Heart left ventricle (tissue), 16 donors: ENCODE results near the gene RXRB. TPM values are rescaled to one million over a fixed set of nuclear protein-coding genes. Genes with fewer than 3 reads are reported as not detected.

Experiments
- ATAC-seq, 4 donors: fragments of 200-7000 bp; cut with Tn5 transposase; one replicate each; pipeline ENCODE4 v1.9.1; 2020 to 2022; ENCODE audit warnings: moderate library complexity in 4 of 4, mild to moderate bottlenecking in 3 of 4, moderate number of reproducible peaks in 1 of 4
- DNase-seq, 5 donors: peaks; one replicate each; pipeline ENCODE4 v3.0.0-alpha.2; 2020
- H3K27ac ChIP-seq, 12 donors: fragments of 200-600 bp; sonication (generic) in 4 of 12; one replicate each; pipeline versions ENCODE4 v1.5.0 to v1.8.0; 2016 to 2022; ENCODE audit warnings: mild to moderate bottlenecking in 2 of 12
- H3K27me3 ChIP-seq, 9 donors: fragments of 200-600 bp; sonication (generic) in 2 of 9; one replicate each; pipeline versions ENCODE4 v1.5.1 to v1.8.0; 2016 to 2022; ENCODE audit warnings: mild to moderate bottlenecking in 3 of 9
- H3K36me3 ChIP-seq, 9 donors: fragments of 200-600 bp; sonication (generic) in 2 of 9; one replicate each; pipeline versions ENCODE4 v1.5.0 to v1.8.0; 2018 to 2022; ENCODE audit warnings: mild to moderate bottlenecking in 2 of 9
- H3K4me1 ChIP-seq, 12 donors: fragments of 200-600 bp; sonication (generic) in 4 of 12; one replicate each; pipeline versions ENCODE4 v1.5.0 to v1.8.0; 2016 to 2022; ENCODE audit warnings: mild to moderate bottlenecking in 3 of 12
- H3K4me3 ChIP-seq, 12 donors: fragments of 200-600 bp; sonication (generic) in 4 of 12; one replicate each; pipeline versions ENCODE4 v1.5.0 to v1.8.0; 2017 to 2022; ENCODE audit warnings: mild to moderate bottlenecking in 9 of 12, moderate library complexity in 4 of 12
- H3K9me3 ChIP-seq, 12 donors: fragments of 200-600 bp; sonication (generic) in 4 of 12; one replicate each; pipeline versions ENCODE4 v1.5.0 to v1.8.0; 2016 to 2022; ENCODE audit warnings: mild to moderate bottlenecking in 1 of 12
- POLR2A ChIP-seq, 2 donors: fragments of 450-650 bp; IDR thresholded peaks; one replicate each; pipeline ENCODE4 v1.6.1; 2017; ENCODE audit warnings: antibody characterized with exemption in 2 of 2, mild to moderate bottlenecking in 2 of 2, moderate library complexity in 2 of 2
- WGBS, 4 donors: extraction: QIAGEN DNeasy Blood & Tissue Kit in 2 of 4; methylation state at CpG; one replicate each; pipeline versions ENCODE4 v1.1.5 to v1.1.7; 2013 to 2018; 5-methylcytosine and 5-hydroxymethylcytosine counted together
- intact Hi-C, 10 donors: fragments of 100-400 bp; cut with DNase I; formaldehyde crosslinking; loops; one replicate each; pipeline versions ENCODE4 v1.11.1 to v1.14.2; 2022
- polyA plus RNA-seq, 2 donors: library from polyadenylated mRNA; stranded (reverse); fragments of 200-250 nt; gene quantifications; one replicate each; pipeline ENCODE4 v1.2.3, GENCODE V29; 2013
- total RNA-seq, 9 donors: library from RNA; depleted of rRNA in 2 of 9; stranded (reverse); fragments of >200 nt in 2 of 9; fragmentation: NEBNext Ultra II Directional in 3 of 9; extraction: Animal tissue kit (Norgen Biotek cat#: 25700) in 3 of 9; gene quantifications; one replicate each; pipeline versions ENCODE4 v1.1.0 to v1.2.4, GENCODE V29; 2016 to 2023
- TF ChIP-seq, protein P1 (sequence below), 12 donors: fragments of 200-600 bp; sonication (generic) in 4 of 12; IDR thresholded peaks; one replicate each; pipeline versions ENCODE4 v1.5.0 to v1.8.0; 2018 to 2022; ENCODE audit warnings: antibody characterized with exemption in 12 of 12, mild to moderate bottlenecking in 5 of 12
- donor health status: ischemic (EF 13 %, LVEDD 7.1; RV severe dilation, severe dysfunction).
- donor health status: healthy with polysubstance abuse.
- donor health status: DM: no; HTN: yes; CAD: no.
- donor health status: DM: no; HTN: no; CAD: no.
- donor health status: ischemic (EF 25% LVEDD 6.9; RV normal size, moderate dysfunction).
- donor health status: ischemic (EF 25% LVEDD 5.7; RV mildly dilated, moderate dysfunction).
- donor health status: healthy.
- donor health status: DM: yes; HTN: yes; CAD: no.
- donor health status: ischemic (EF 35%, LVEDD 5.7; RV mildly dilated, moderate dysfunction).
- donor health status: nonischemic (EF 11% LVEDD 7.7; RV severe dilation, severe dysfunction).
- donor health status: DM: yes; HTN: yes; CAD: no.
- donor health status: PGD.
- donor health status: ischemic (EF 29% LVEDD 5.4; RV normal size, mild dysfunction).
- donor health status: nonischemic (EF 23%, LVEDD 6.1; RV moderate dilation, normal function).

RXRB gene
- total and polyA plus RNA-seq, 11 donors, result 20.7 to 39.6 (median 29.8) TPM

- Histone ChIP-seq H3K4me1 (peaks cover 0 to 21% (median 10%) of the 10 kb centered on the region in 12 donors), H3K27ac (no peak overlapping the region), H3K27me3 (no peaks in the 10 kb centered on the region), H3K4me3 (no peak overlapping the region), H3K9me3 (no peaks in the 10 kb centered on the region), H3K36me3 (no peaks in the 10 kb centered on the region)
- intact Hi-C loops, result loop anchor here in 5 of 10 donors (2.0 to 5.0 kb wide), 3 partner anchors 34 to 84 kb away; no protein-coding TSS in a partner anchor
- WGBS, 4 donors, result 87 to 89% (median 88%) methylated on average over 5 to 10 of the region's 10 CpGs
- no peak for TF ChIP-seq POLR2A (IDR thresholded peaks at IDR 0.05)
- TF ChIP-seq, protein P1, sequence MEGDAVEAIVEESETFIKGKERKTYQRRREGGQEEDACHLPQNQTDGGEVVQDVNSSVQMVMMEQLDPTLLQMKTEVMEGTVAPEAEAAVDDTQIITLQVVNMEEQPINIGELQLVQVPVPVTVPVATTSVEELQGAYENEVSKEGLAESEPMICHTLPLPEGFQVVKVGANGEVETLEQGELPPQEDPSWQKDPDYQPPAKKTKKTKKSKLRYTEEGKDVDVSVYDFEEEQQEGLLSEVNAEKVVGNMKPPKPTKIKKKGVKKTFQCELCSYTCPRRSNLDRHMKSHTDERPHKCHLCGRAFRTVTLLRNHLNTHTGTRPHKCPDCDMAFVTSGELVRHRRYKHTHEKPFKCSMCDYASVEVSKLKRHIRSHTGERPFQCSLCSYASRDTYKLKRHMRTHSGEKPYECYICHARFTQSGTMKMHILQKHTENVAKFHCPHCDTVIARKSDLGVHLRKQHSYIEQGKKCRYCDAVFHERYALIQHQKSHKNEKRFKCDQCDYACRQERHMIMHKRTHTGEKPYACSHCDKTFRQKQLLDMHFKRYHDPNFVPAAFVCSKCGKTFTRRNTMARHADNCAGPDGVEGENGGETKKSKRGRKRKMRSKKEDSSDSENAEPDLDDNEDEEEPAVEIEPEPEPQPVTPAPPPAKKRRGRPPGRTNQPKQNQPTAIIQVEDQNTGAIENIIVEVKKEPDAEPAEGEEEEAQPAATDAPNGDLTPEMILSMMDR (IDR thresholded peaks at IDR 0.05), result no peak
- DNase-seq (no peak), ATAC-seq (no peak)
These were observed 36.9 kb downstream of the RXRB start for GRCh38 chr6:33163540-33163939.

DNA sequence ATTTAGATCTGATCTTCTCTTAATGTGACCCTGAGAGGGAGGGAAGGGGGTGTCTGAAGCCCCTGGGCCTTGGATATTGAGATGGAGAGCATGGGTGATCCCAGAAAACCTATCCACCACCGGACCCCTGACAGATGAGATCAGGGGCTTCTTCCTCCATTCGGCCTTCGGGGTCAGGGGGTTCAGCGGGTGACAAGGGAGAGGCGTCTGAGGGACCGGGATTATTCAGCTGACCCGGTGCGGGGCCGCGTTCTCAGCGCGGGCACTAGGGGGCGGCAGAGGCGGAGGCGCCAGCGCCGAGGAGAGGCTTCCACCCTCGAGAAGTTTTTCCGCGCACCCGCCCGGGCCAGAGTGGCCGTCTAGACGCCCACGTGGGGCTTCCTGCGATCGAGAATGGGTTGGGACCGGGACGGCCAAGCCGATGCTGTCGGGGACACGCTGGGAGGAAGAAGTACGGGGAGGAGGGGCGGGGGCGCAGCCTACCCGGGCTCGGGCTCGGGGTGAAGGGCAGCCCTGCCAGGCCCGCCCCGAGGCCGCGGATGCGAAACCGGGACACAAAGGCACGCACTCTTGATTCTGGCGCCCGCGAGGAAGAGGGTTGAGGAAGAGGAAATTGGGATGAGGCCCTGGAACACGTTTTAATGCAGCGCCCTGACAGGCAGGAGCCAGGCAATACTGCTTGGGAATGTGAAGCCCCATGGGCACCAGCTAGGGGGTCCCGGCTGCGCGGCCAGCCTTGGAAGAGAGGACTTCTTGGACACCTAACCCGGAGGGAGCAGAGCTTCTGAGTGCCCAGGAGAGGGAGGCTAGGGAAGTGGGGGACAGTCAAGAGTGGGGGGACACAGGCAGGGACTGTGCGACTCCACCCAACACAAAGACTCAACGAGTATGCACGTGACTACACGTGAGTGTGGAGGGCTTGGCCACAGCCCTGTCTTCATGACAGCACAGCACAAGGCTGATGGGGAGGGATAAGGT is 38.8 kb downstream of the RXRB start:
- H3K4me3 ChIP-seq, result peak overlapping the region in 11 of 12 donors; percentile 34 to 64 (median 52)
- no peaks in the 10 kb centered on the region for H3K9me3 ChIP-seq
- intact Hi-C loops, result loop anchor here (1.0 to 5.0 kb wide), 6 partner anchors 35 to 87 kb away; no protein-coding TSS in a partner anchor
- peak; percentile 84 to 92 (median 86) for DNase-seq
- H3K36me3 ChIP-seq, result no peaks in the 10 kb centered on the region
- H3K4me1 ChIP-seq, result peaks cover 0 to 21% (median 10%) of the 10 kb centered on the region in 12 donors
- no peak for TF ChIP-seq POLR2A (IDR thresholded peaks at IDR 0.05)
- TF ChIP-seq, protein P1 (IDR thresholded peaks at IDR 0.05), result peak; percentile 89 to 99 (median 94)
- peak overlapping the region in 8 of 12 donors; percentile 37 to 56 (median 54) for H3K27ac ChIP-seq
- H3K27me3 ChIP-seq, result no peaks in the 10 kb centered on the region
- peak; percentile 38 to 94 (median 88) for ATAC-seq
- 5 to 10% (median 6%) methylated on average over 49 to 58 of the region's 58 CpGs for WGBS, 4 donors

DNA sequence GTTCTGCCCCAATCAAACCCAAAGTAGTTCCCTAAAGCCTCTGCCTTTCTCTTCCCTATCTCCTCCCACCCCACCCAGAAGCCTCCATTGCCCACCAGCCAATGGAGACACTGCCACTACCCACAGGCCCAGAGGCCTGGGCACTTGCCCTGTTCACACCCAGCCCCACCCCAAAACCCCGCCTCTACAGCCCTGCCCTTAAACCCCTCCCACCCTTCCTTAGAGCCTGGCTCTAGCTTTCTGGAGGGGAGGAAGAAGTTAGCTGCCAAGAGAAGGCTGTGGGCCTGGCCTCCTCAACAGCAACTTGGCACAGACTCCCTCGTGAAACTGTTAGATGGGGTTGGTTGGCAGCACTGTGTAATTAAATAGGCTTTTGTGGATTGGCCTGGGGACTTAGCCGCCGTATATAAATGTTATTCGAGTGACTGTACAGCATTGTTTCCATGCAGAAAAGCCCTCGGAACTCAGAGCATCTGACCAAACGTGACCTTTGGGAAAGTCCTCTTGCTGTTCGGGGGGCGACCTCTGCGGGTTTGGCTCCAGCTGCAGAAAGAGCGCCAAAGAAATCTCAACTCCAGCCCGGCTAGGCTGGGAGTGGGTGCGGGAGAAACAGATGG is 39.6 kb downstream of the RXRB start:
- Histone ChIP-seq H3K36me3 (no peaks in the 10 kb centered on the region), H3K4me1 (peaks cover 0 to 21% (median 10%) of the 10 kb centered on the region in 12 donors), H3K27ac (peak overlapping the region in 2 of 12 donors; percentile 55 to 56), H3K27me3 (no peaks in the 10 kb centered on the region), H3K9me3 (no peaks in the 10 kb centered on the region), H3K4me3 (peak overlapping the region in 3 of 12 donors; percentile 51 to 60 (median 59))
- TF ChIP-seq, protein P1 (IDR thresholded peaks at IDR 0.05), result no peak
- no peak for TF ChIP-seq POLR2A (IDR thresholded peaks at IDR 0.05)
- WGBS, 4 donors, result 45 to 58% (median 53%) methylated on average over 13 of the region's 13 CpGs
- DNase-seq, result peak in 1 of 5 donors; percentile 43
- intact Hi-C loops, result loop anchor here (1.0 to 5.0 kb wide), 6 partner anchors 36 to 88 kb away; no protein-coding TSS in a partner anchor
- ATAC-seq, result peak in 3 of 4 donors; percentile 27 to 59 (median 53)
